DOHH2 (cell line): ENCODE data around the gene RASAL3.

Source experiments
- EZH2phosphoT487 ChIP-seq: fragments of 200-600 bp; sonication (generic); IDR thresholded peaks from 2 replicates; pipeline ENCODE4 v1.6.1; 2017; ENCODE audit warnings: borderline replicate concordance, mild to moderate bottlenecking, antibody characterized with exemption, low read length, moderate library complexity, mixed read lengths
- TF ChIP-seq, protein P1 (sequence below): fragments of 200-600 bp; sonication (generic); IDR thresholded peaks from one replicate; pipeline ENCODE4 v1.5.1; 2014; ENCODE audit warnings: antibody characterized with exemption, mild to moderate bottlenecking, low read depth, low read length; ENCODE audit not compliant: poor library complexity, severe bottlenecking

DNA sequence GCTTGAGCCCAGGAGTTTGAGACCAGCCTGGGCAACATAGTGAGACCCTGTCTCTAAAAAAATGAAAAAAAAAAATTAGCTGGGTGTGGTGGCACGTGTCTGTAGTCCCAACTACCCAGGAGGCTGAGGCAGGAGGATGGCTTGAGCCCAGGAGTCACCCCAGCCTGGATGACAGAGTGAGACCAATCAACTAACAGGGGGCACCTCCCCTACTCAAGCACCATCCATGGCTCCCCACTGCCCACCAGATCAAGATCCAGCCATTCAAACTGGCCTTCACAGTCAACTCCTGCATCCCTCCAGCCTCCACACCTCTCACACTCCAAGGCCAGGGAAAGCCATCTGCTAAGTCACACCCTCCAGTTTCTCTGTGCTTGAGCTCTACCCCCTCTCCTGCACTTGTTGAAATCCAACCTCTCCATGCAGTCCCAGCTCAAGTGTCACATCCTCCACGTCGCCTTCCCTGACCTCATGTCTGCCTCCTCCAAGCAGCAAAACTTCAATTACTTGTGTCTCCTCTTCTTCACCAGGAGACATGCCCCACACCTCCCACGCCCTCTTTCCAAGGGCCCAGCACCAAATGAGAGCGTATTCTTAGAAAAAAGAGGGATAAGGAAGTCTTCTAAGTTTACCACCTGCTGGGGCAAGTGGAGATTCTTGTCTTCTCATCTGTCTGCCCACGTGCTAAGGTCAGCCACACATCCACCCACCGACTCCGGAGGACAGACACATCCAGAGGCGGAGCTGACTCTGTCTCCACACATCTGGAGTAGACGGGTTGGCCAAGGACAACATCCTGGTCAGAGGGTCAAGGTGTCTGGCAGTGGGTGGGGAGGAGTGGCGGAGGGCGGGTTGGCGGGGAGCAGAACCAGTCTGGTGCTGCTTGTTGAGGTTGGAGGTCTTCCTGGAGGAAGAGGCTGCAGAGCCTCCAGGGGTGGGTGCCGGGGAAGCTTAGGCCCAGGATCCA lies 43.0 kb upstream of the RASAL3 start:
- TF ChIP-seq, protein P1, sequence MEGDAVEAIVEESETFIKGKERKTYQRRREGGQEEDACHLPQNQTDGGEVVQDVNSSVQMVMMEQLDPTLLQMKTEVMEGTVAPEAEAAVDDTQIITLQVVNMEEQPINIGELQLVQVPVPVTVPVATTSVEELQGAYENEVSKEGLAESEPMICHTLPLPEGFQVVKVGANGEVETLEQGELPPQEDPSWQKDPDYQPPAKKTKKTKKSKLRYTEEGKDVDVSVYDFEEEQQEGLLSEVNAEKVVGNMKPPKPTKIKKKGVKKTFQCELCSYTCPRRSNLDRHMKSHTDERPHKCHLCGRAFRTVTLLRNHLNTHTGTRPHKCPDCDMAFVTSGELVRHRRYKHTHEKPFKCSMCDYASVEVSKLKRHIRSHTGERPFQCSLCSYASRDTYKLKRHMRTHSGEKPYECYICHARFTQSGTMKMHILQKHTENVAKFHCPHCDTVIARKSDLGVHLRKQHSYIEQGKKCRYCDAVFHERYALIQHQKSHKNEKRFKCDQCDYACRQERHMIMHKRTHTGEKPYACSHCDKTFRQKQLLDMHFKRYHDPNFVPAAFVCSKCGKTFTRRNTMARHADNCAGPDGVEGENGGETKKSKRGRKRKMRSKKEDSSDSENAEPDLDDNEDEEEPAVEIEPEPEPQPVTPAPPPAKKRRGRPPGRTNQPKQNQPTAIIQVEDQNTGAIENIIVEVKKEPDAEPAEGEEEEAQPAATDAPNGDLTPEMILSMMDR: no peak
- no peak for TF ChIP-seq EZH2phosphoT487
